ENCODE data around the gene RHOJ.

DNA sequence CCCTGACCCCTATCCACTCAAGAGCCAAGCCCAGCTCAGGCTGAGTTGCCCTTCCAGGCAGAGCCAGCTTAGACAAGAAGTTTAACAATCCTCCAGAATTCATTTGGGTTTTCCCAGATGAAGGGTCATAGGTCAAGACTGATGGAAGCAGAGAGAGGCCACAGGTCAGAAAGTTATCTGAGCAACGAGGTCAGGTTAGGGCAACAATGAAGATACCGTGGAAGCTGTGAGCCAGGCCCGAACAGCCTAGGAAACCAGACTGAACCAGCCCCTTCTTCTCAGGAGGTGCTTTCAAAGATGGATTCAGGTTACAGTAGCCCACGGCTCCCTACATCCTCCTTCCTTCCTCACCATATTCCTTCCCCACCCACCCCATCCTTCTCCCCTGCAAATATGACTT, 53.1 kb downstream of the RHOJ start:
- no peak for TF ChIP-seq POLR2A (IDR thresholded peaks at IDR 0.05)
- TF ChIP-seq, protein P1, sequence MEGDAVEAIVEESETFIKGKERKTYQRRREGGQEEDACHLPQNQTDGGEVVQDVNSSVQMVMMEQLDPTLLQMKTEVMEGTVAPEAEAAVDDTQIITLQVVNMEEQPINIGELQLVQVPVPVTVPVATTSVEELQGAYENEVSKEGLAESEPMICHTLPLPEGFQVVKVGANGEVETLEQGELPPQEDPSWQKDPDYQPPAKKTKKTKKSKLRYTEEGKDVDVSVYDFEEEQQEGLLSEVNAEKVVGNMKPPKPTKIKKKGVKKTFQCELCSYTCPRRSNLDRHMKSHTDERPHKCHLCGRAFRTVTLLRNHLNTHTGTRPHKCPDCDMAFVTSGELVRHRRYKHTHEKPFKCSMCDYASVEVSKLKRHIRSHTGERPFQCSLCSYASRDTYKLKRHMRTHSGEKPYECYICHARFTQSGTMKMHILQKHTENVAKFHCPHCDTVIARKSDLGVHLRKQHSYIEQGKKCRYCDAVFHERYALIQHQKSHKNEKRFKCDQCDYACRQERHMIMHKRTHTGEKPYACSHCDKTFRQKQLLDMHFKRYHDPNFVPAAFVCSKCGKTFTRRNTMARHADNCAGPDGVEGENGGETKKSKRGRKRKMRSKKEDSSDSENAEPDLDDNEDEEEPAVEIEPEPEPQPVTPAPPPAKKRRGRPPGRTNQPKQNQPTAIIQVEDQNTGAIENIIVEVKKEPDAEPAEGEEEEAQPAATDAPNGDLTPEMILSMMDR (IDR thresholded peaks at IDR 0.05) = no peak
